Thyroid gland (tissue), 4 donors: Measurements from ENCODE around the gene CARD11.

Source experiments
- POLR2A ChIP-seq, 2 donors: fragments of 450-650 bp; IDR thresholded peaks; one replicate each; pipeline ENCODE4 v1.6.1; 2017; ENCODE audit warnings: antibody characterized with exemption in 2 of 2, mild to moderate bottlenecking in 2 of 2, moderate library complexity in 1 of 2
- TF ChIP-seq, protein P1 (sequence below), 6 experiments: fragments of 200-600 bp in 3 of 6; fragments of 450-650 bp in 3 of 6; sonication (generic) in 3 of 6; IDR thresholded peaks; one replicate each; pipeline ENCODE4 v1.5.1; 2016 to 2019; ENCODE audit warnings: antibody characterized with exemption in 6 of 6, mild to moderate bottlenecking in 2 of 6, inconsistent platforms in 1 of 6, moderate library complexity in 1 of 6

DNA sequence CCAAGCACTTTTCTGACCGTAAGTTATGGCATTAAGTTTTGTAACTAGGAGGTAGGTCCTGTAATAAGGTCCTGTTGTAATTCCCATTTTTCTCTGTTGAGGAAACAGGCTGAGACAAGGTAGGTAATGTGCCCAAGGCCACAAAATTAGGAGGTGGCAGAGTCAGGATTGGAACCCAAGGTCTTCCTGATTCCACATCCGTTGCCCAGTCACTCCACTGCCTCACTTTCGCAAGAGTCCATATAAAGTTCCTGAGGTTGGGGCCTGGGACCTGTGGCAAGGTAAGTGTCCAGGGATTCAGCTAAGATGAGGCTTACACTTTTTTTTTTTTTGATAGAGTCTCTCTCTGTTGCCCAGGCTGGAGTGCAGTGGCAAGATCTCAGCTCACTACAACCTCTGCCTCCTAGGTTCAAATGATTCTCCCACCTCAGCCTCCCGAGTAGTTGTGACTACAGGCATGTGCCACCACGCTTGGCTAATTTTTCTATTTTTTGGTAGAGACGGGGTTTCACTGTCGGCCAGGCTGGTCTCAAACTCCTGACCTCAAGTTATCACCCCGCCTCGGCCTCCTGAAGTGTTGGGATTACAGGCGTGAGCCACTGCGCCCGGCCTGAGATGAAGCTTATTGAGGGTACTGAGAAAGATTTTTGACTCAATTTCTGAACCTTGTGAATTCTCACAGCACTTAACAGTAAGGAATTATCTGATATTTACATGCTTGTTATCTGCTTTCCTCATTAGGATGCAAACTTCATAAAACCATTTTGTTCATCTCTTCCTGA lies 179.3 kb downstream of the CARD11 start:
- TF ChIP-seq, protein P1, sequence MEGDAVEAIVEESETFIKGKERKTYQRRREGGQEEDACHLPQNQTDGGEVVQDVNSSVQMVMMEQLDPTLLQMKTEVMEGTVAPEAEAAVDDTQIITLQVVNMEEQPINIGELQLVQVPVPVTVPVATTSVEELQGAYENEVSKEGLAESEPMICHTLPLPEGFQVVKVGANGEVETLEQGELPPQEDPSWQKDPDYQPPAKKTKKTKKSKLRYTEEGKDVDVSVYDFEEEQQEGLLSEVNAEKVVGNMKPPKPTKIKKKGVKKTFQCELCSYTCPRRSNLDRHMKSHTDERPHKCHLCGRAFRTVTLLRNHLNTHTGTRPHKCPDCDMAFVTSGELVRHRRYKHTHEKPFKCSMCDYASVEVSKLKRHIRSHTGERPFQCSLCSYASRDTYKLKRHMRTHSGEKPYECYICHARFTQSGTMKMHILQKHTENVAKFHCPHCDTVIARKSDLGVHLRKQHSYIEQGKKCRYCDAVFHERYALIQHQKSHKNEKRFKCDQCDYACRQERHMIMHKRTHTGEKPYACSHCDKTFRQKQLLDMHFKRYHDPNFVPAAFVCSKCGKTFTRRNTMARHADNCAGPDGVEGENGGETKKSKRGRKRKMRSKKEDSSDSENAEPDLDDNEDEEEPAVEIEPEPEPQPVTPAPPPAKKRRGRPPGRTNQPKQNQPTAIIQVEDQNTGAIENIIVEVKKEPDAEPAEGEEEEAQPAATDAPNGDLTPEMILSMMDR (IDR thresholded peaks at IDR 0.05): no peak
- TF ChIP-seq POLR2A (IDR thresholded peaks at IDR 0.05): no peak
